Head of caudate nucleus (tissue), 42 donors: ENCODE results near the gene ACTC1.

Experiments used
- DNase-seq, 42 donors: peaks; one replicate each; pipeline versions ENCODE4 v3.0.0 to v3.0.0-alpha.2; 2020 to 2021; ENCODE audit warnings: mixed read lengths in 7 of 42
- intact Hi-C: fragments of 100-400 bp; cut with DNase I; formaldehyde crosslinking; loops from one replicate; pipeline ENCODE4 v1.15.0; 2022

ACTC1 gene

DNA sequence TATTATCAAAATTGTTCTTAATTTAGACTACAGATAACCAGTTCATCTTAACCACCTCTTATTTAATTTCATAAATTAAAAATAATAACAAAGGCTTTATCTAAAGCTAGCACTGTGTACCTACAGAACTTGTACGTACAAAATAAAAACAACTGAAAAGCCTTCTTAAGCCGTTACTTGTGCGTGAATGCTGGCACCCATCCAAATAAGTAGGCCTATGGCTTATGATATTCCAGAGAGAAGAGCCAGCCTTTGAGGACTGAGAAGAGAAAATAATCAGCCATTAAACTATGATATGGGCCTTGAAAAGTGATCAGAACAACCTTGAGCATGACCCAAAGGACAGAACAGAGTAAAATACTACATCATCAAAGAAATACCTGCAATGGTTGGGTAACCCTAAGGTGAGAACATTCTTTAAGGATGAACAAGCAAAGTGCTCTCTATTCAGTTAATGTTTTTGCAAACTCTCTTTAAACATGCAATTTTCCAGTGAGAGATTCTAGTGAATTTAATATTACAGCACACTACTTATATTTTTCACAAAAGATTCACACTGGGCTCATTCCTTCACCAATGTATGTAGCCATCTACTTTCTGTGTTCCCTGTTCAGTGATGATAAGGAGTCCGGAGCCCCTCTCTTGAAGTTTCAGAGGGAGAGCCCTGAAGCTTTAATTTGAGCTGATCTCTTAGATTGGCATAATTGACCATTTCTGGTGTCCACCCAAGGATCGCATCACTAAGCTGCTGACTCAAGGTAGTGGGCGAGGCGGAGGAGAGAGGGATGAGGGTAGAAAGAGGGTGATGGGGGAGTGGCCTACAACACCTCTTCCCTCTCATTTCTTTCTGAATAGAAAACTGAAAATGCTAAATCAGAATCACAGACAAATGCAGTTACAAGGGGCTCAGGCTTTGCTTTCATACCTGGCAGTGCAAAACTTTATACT is 7.7 kb upstream of the ACTC1 start:
- intact Hi-C loops, result no loop called here
- no peak for DNase-seq

- no peak for DNase-seq
Measured at GRCh38 chr15:34802371-34802770, 7.0 kb upstream of the ACTC1 start.

GRCh38 chr15:34799149-34800101 is 4.1 kb upstream of the ACTC1 start:
- intact Hi-C loops, result no loop called here
- DNase-seq, result peak in 19 of 42 donors; percentile 9 to 45 (median 20)

More at GRCh38 chr15:34802371-34802770, 7.0 kb upstream of the ACTC1 start:
- intact Hi-C loops, result no loop called here

- intact Hi-C loops, result no loop called here
- DNase-seq, result no peak
Measured at GRCh38 chr15:34796847-34797435, 1.6 kb upstream of the ACTC1 start.

DNA sequence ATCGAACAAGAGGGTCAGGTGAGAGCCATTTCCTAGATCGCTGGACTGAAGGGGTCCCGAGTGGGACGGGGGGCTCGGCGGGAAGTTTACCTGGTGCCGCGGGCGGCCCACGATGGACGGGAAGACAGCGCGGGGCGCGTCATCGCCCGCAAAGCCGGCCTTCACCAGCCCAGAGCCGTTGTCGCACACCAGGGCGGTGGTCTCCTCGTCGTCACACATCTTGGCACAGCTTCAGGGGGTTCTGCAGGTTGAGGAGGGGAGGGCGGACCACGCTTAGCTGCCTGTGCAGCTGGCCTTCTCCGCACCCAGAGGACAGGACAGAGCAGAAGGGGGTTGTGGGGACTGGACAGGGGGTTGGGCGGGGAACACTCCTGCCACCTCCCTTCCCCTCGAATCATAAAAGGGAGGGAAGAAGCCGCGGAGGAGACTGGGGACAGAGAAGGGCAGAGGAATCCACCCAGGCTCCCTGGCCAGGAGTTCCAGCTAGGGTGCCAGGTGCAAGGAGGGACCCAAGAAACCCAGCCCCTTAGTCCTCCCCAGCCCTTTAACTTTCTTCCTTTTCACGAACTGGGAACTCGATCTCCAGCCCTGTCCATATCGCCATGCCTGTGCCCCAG is 651 bp downstream of the ACTC1 start:
- no peak for DNase-seq
- intact Hi-C loops, result no loop called here

DNA sequence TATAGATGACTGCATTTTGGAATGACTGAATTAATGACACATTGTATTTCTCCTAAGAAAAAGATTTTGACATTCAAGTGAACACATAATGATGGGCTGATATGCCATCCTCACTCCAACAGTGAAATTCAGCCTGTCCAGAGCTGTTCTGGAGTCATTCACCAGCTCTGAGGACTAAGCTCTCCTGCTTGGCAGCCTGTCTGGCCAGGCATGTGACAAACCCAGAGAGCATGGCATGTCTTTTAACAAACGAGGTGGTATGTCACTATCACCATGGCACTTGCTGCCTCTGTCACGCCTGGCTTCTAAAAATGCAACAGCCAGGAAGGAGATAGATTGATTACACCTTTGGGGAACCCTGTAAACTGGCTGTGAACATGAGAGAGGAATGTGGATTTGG is 1.4 kb downstream of the ACTC1 start:
- DNase-seq, result no peak
- intact Hi-C loops, result no loop called here

DNA sequence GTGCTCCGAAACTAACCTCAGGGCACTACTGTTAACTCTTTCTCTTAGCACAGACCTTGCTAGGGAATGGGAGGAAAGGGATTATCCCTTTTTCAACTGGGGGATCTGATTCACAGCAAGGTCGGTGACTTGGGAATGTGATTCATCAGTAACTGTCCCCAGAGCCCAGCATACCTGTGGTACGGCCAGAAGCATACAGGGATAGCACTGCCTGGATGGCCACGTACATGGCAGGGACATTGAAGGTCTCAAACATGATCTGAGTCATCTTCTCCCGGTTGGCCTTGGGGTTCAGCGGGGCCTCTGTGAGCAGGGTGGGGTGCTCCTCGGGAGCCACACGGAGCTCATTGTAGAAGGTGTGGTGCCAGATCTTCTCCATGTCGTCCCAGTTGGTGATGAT is 2.3 kb downstream of the ACTC1 start:
- intact Hi-C loops, result no loop called here
- DNase-seq, result no peak

DNA sequence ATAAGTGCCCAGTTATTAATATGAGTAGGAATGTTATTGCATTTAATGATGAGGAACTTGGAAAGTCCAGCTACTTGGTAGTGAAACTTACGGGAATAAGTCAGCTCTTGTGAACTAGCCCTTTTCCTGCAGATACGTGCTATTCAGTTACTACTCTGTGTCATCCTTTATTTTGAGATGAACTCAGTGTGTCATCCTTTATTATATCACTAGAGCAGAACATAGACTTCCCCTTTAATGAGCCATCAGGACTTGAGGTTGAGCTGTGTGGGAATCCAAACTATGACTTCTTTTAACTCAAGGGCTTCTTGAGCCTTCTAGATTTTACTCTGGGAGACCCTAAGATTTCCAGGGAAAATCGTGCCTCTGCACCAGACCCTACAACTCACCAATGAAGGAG is 3.6 kb downstream of the ACTC1 start:
- intact Hi-C loops, result no loop called here
- DNase-seq, result no peak

- no peak for DNase-seq
- intact Hi-C loops, result no loop called here
Measured at GRCh38 chr15:34790121-34790520, 5.2 kb downstream of the ACTC1 start.

- DNase-seq, result no peak
Measured at GRCh38 chr15:34789326-34789725, 6.0 kb downstream of the ACTC1 start.

DNA sequence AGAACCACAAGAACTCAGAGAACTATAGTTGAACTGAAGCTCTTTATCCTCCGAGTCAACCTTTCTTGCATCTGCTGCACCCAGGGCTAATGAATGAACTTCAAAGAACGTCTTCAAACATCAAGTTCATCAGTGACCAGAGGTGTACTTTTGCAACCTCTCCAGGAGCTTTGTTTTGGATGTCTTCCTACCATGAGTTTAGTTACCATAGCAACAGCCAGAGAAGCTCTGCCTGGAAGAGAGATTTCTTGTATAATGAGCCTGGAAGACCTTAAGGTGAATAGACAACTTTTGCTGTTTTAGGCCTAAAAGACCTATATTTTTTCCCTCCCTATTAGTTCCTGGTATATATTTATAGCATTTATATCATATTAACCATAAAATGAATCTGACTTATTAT is 9.1 kb downstream of the ACTC1 start:
- intact Hi-C loops, result no loop called here
- no peak for DNase-seq

More at GRCh38 chr15:34789326-34789725, 6.0 kb downstream of the ACTC1 start:
- intact Hi-C loops, result no loop called here

DNA sequence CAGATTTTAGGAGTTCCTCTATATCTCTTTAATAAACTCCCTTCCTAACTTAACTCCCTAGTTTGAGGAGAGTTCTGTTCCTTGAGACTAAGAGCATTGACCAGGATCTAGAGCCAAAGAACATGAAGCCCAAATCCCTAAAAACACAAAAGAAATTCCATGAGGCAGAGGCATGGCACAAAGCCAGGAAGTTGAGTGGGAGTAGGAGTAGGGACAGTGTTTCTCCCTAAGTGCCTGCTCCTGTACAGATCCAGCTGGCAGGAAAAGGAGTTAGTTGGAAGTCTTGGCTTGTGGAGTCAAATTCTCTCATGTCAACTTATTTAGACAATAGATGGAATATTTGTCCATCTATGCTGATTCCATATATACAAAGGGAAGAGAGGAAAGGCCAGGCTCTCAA is 11.4 kb downstream of the ACTC1 start:
- intact Hi-C loops, result no loop called here
- DNase-seq, result no peak

GRCh38 chr15:34783431-34783830 is 11.9 kb downstream of the ACTC1 start:
- DNase-seq, result no peak
- intact Hi-C loops, result no loop called here

- no peak for DNase-seq
- intact Hi-C loops, result no loop called here
Measured at GRCh38 chr15:34782901-34783300, 12.4 kb downstream of the ACTC1 start.

DNA sequence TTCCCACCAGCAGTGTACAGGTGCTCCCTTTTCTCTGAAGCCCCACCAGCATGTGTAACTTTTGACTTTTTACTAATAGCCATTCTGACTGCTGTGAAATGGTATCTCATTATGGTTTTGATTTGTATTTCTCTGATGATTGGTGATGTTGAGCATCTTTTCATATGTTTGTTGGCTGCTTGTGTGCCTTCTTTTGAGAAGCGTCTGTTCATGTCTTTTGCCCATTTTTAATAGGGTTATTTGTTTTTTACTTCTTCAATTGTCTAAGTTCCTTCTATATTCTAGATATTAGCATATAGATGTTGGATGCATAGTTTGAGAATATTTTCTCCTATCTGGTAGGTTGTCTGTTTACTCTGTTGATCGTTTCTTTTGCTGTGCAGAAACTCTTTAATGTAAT is 14.6 kb downstream of the ACTC1 start:
- no peak for DNase-seq
- intact Hi-C loops, result no loop called here

- no peak for DNase-seq
- intact Hi-C loops, result no loop called here
Measured at GRCh38 chr15:34776606-34777105, 18.7 kb downstream of the ACTC1 start.

- no peak for DNase-seq
- intact Hi-C loops, result no loop called here
Measured at GRCh38 chr15:34773917-34774316, 21.4 kb downstream of the ACTC1 start.

- DNase-seq, result no peak
- intact Hi-C loops, result no loop called here
Measured at GRCh38 chr15:34773013-34773412, 22.3 kb downstream of the ACTC1 start.

DNA sequence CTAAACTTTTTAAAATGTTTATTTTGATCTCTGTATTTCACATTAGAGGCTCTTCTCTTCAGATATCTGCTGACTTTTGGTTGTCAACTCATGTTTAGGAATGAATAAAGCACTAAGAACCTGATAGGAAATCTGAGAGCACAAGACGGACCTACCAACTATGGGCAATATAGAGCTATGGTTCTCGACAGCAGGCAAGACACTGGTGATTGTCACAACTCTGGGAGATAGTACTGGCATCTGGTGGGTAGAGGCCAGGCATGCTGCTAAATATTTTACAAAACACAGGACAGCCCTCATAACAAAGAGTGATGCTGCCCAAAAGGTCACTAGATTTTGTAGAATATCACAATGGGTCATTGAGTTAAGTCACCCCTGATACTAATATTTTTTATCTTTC is 23.0 kb downstream of the ACTC1 start:
- no peak for DNase-seq
- intact Hi-C loops, result no loop called here
